Stimulated activated CD4-positive, alpha-beta T cell treated with anti-CD3 and anti-CD28 coated beads, TNF-alpha, amount 100 ng/mL, for 4 hours (primary cell): Measurements from ENCODE around the gene ST7.
"Not testable (repeated sequence)": the region's sequence is repeated elsewhere in the genome, so short reads cannot be mapped to it uniquely, and the experiment has no call there.

Experiments used
- DNase-seq, 3 experiments: peaks; one replicate each; pipeline ENCODE4 v3.0.0-alpha.2; 2020; ENCODE audit warnings: low read depth in 3 of 3

ST7 gene

GRCh38 chr7:117225536-117225935 lies 272.2 kb downstream of the ST7 start:
- no peak for DNase-seq

DNA sequence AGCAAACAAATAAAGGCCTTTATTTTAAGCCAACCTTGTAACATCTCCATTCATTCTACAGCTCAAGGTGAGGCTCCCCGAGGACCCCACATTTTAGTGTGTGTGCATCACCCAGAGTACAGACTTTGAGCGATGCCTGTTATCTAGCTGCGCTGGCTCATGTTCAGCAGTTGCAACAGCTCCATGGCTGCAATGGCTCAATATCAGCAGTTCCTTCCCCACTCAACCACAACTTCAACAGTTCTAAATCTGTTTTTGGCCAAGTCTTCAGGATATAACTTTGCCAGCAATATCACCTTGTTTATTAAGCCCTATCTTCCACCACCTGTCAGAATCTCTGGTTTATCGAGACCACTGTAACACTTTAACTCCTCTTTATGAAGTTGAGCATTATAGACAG lies 273.8 kb downstream of the ST7 start:
- no peak for DNase-seq

- no peak for DNase-seq
These were observed 276.0 kb downstream of the ST7 start for GRCh38 chr7:117229350-117229749.

DNA sequence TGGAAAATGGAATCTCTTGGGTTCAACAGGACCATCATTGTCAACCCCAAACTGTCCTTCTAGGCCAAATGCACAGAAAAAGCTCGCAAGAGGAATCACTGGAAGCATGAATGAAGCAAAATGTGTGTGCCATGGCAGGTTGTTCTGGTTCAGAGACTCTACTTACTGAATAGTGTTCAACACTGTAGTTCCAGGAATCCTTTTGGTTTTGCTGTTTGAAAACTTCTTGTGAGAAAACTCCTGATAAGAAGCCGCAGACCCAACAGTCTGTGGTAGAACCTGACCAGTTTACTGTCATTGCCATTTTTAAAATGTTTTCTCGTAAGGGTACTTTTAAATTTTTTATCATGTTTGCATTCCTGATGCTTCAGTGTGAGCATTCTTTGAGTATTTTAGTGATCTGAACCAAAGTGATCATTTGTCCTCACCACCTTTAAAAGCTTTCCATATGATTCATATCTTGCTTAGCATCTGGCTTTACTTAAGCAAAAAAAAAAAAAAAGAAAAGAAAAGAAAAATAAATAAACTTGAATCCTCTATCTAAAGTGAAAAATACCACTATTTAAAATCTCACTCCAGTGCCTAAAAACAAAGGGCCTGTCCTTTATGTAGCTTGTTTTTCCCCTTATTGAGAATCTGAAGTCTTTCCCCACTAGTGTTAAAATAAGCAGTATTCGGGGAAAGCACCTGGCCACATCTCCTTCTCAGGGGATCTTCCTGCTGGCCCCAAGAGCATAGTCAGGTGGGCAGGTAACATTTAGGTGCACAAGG lies 277.2 kb downstream of the ST7 start:
- no peak for DNase-seq

GRCh38 chr7:117231047-117231359 lies 277.7 kb downstream of the ST7 start:
- DNase-seq, result no peak

GRCh38 chr7:117237646-117238045 lies 284.3 kb downstream of the ST7 start:
- no peak for DNase-seq

DNA sequence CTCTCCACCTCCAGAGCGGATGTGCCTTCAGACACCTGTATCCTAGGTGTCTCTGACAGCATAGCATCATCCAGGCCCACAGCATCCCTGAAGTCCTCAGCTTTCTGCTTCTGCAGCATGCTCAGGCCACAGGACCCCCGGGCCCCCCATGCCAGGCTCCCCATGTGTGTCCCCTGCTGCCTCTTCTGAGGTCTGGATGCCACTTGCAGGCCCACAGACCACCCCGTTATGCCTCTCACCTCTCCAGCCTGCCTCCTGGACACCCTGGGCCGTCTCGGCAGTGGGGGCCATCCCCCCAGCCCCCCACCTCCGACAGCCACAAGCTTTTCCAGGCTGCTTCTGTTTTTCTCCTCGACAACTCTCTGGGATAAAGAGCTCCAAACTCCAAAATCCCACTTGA lies 285.2 kb downstream of the ST7 start:
- DNase-seq, result no peak

- no peak for DNase-seq
These were observed 285.6 kb downstream of the ST7 start for GRCh38 chr7:117238937-117239336.

GRCh38 chr7:117241088-117241487 lies 287.8 kb downstream of the ST7 start:
- no peak for DNase-seq

DNA sequence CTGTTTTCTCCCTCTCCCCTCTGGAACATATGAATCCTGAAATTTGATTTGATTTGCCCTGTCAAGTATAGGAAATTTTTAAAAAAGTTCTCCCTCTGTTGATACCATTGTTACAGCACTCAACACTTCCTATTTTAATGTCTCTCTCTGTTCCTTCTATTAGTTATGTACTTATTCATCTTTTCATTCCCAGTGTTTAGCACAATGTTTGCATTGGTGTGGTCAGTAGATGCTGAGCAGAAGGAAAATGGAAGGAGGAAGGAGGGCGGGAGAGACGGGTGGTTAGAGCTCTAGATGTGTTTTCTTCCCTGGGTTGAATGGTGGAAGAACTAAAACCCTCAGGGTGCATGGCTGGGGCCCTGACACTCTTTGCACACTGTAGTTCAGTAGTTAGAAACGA lies 290.1 kb downstream of the ST7 start:
- no peak for DNase-seq

GRCh38 chr7:117245703-117246102 lies 292.4 kb downstream of the ST7 start:
- not testable (repeated sequence) for DNase-seq

- no peak for DNase-seq
These were observed 294.5 kb downstream of the ST7 start for GRCh38 chr7:117247809-117248208.

DNA sequence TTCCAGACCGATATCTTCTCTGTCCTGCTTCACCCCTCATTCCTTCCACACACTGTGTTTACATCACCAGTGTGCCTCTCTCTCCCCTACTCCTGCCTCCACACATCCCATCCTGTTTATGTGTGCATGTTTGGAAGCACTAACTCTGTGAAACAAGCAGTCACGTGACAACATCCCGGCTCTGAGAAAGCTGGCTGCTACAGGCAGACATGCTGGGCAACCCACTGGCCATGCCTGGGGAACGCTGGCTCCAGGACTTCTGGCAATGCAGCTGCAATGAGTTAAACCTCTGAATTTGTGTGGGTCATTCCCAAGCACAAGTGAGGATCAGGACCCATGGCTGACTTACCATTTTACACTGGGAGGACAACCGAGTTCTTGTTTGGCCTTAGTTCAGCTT lies 295.5 kb downstream of the ST7 start:
- no peak for DNase-seq

DNA sequence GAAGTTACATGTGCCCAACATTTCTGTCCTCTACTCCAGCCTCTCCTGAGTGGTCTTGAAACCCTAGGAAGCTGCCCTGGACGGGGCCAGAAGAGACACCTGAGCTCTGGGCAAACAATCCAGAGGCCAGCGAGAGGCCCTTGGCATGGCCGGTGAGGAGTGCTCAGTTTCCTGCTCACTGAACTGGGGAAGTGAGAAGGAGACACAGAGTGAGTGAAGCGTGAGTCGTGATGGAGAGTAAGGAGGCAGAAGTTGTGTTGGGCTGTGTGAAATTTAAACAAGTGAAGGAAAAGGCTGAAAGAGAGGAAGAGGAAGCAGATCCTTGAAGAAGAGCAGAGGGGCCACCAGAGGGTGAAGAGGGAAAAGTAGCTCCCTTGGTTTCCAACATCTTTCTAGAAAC lies 296.4 kb downstream of the ST7 start:
- no peak for DNase-seq

DNA sequence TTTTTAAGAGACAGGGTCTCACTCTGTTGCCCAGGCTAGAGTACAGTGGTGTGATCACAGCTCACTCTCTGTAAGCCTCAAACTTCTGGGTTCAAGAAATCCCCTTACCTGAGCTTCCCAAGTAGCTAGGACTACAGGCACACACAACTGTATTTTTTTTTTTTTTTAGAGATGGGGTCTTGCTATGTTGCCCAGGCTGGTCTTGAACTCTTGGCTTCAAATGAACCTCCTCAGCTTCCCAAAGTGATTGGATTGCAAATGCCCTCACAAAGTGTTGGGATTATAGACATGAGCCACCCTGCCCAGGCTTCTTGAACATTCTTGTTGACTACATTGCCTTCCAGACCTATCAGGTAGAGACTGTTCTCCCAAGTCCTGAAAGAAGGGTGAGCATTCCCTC lies 296.9 kb downstream of the ST7 start:
- no peak for DNase-seq

- DNase-seq, result no peak
These were observed 297.5 kb downstream of the ST7 start for GRCh38 chr7:117250801-117251200.

- no peak for DNase-seq
These were observed 298.4 kb downstream of the ST7 start for GRCh38 chr7:117251687-117252086.

- no peak for DNase-seq
These were observed 306.3 kb downstream of the ST7 start for GRCh38 chr7:117259615-117260014.

- DNase-seq, result no peak
These were observed 309.2 kb downstream of the ST7 start for GRCh38 chr7:117262546-117262945.

DNA sequence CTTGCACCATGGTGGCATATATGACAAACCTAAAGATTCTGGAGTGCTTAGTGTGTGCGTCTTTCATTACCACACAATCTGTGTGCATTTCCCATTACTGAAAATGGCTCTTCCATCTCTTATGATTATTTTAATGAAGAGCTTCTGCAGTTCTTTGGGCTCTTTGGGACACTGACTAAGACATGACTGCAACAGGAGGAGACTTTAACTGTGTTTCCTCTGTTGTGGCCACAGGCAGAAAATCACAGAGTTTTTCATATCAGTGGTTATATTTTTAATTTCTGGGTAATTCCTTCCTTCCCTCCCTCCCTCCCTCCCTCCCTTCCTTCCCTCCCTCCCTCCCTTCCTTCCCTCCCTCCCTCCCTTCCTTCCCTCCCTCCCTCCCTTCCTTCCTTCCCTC lies 311.4 kb downstream of the ST7 start:
- DNase-seq, result no peak

GRCh38 chr7:117269417-117269816 lies 316.1 kb downstream of the ST7 start:
- DNase-seq, result no peak

DNA sequence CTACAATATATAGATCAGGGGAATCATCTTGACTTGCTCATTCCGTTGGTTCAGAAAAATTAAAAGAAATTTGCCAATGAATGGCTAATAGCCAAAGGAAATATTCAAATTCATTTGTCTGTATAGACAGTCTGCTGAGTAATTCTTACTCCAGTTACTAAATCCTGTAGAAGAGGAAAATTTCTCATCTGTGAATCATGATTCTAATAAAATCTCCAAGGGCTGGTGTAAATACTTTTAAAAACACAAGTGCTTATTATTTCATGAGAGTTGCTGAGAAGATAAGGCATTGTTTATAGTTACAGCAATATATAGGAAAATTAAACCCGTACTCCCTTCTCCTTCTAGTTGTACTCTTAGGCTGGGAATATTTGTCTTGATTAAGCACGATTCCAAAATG lies 316.6 kb downstream of the ST7 start:
- DNase-seq, result no peak

DNA sequence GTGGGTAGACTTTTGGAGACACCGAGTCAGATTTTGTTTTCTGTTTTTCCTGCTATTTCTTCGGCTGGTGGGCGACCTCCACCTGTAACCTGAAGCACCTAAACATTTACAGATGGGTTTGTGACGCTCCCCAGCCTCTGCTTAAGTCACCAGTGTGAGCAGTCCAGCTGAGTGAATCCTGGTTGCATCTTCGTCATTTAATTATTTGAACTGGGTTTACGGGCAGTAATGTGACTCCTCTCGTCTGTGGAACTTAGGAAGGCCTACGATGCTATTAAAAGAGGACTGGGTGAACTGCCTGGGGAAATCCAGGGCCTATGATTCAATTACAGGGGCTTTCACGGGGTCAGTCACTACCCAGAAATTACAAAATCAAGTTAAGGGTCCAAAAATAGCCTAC lies 317.1 kb downstream of the ST7 start:
- no peak for DNase-seq

- DNase-seq, result no peak
These were observed 318.3 kb downstream of the ST7 start for GRCh38 chr7:117271566-117271965.
